ENCODE data around the gene DNM1.
"Not testable (repeated sequence)": the region's sequence is repeated elsewhere in the genome, so short reads cannot be mapped to it uniquely, and the experiment has no call there.

DNM1 gene

GRCh38 chr9:128224877-128225276, 21.7 kb downstream of the DNM1 start:
- DNase-seq (ENCODE audit: low read depth in 2 of 2): no peak

GRCh38 chr9:128225770-128226411, 22.7 kb downstream of the DNM1 start:
- DNase-seq (ENCODE audit: low read depth in 2 of 2): no peak

- DNase-seq (ENCODE audit: low read depth in 2 of 2): no peak
These were observed 23.2 kb downstream of the DNM1 start for GRCh38 chr9:128226412-128226801.

GRCh38 chr9:128230897-128231296, 27.7 kb downstream of the DNM1 start:
- not testable (repeated sequence) for DNase-seq (ENCODE audit: low read depth in 2 of 2)

- no peak for DNase-seq (ENCODE audit: low read depth in 2 of 2)
These were observed 28.7 kb downstream of the DNM1 start for GRCh38 chr9:128231638-128232527.

GRCh38 chr9:128232528-128233428, 29.6 kb downstream of the DNM1 start:
- no peak for DNase-seq (ENCODE audit: low read depth in 2 of 2)

GRCh38 chr9:128233817-128234406, 30.7 kb downstream of the DNM1 start:
- no peak for DNase-seq (ENCODE audit: low read depth in 2 of 2)

- DNase-seq (ENCODE audit: low read depth in 2 of 2): no peak
These were observed 38.9 kb downstream of the DNM1 start for GRCh38 chr9:128242124-128242523.

- DNase-seq (ENCODE audit: low read depth in 2 of 2): no peak
These were observed 39.6 kb downstream of the DNM1 start for GRCh38 chr9:128242828-128243214.

- no peak for DNase-seq (ENCODE audit: low read depth in 2 of 2)
These were observed 40.2 kb downstream of the DNM1 start for GRCh38 chr9:128243215-128244018.

- no peak for DNase-seq (ENCODE audit: low read depth in 2 of 2)
These were observed 41.1 kb downstream of the DNM1 start for GRCh38 chr9:128244091-128244836.

- DNase-seq (ENCODE audit: low read depth in 2 of 2): no peak
These were observed 41.7 kb downstream of the DNM1 start for GRCh38 chr9:128244837-128245231.

GRCh38 chr9:128245421-128246151, 42.4 kb downstream of the DNM1 start:
- DNase-seq (ENCODE audit: low read depth in 2 of 2): no peak

GRCh38 chr9:128246471-128246870, 43.3 kb downstream of the DNM1 start:
- DNase-seq (ENCODE audit: low read depth in 2 of 2): no peak

GRCh38 chr9:128247226-128247803, 44.1 kb downstream of the DNM1 start:
- no peak for DNase-seq (ENCODE audit: low read depth in 2 of 2)

GRCh38 chr9:128249558-128249907, 46.4 kb downstream of the DNM1 start:
- DNase-seq (ENCODE audit: low read depth in 2 of 2): no peak

GRCh38 chr9:128249908-128250838, 47.0 kb downstream of the DNM1 start:
- peak; percentile 98 to 100 for DNase-seq (ENCODE audit: low read depth in 2 of 2)

Data from activated CD4-positive, alpha-beta T cell treated with anti-CD3 and anti-CD28 coated beads for 24 hours (primary cell).